WTC11 (cell line): Measurements from ENCODE around the gene UNCX. TPM values are rescaled to one million over a fixed set of nuclear protein-coding genes. Genes with fewer than 3 reads are reported as not detected.

ENCODE experiments used
- ATAC-seq: fragments of 200-7000 bp; cut with Tn5 transposase; 2 replicates; pipeline ENCODE4 v1.10.0; 2021; ENCODE audit warnings: mild to moderate bottlenecking, moderate library complexity
- CTCF ChIA-PET: fragments of 300-600 bp; sonication (Branson Sonifier 250); formaldehyde crosslinking; loops from one replicate; lab custom pipeline; 2021; ENCODE audit warnings: antibody characterized with exemption; lab: Charles Lee
- POLR2A ChIA-PET: fragments of 350-600 bp; sonication (Branson Sonifier 250); formaldehyde crosslinking; loops from one replicate; lab custom pipeline; 2021; ENCODE audit warnings: antibody characterized with exemption; lab: Charles Lee
- DNase-seq: peaks from one replicate; pipeline ENCODE4 v3.0.0; 2021; ENCODE audit warnings: low spot score
- H3K27ac Mint-ChIP-seq: 2 replicates; pipeline ENCODE4 v1.8.0; 2021; ENCODE audit warnings: mixed read lengths
- H3K27me3 Mint-ChIP-seq: 2 replicates; pipeline ENCODE4 v1.8.0; 2021; ENCODE audit warnings: low read depth, mild to moderate bottlenecking, moderate library complexity, mixed read lengths
- H3K36me3 Mint-ChIP-seq: 2 replicates; pipeline ENCODE4 v1.8.0; 2021; ENCODE audit warnings: mixed read lengths
- H3K4me1 Mint-ChIP-seq: 2 replicates; pipeline ENCODE4 v1.8.0; 2022; ENCODE audit warnings: mixed read lengths
- H3K4me3 Mint-ChIP-seq: 2 replicates; pipeline ENCODE4 v1.8.0; 2021; ENCODE audit warnings: mild to moderate bottlenecking, moderate library complexity, mixed read lengths
- H3K9me3 Mint-ChIP-seq: 2 replicates; pipeline ENCODE4 v1.8.0; 2021; ENCODE audit warnings: mixed read lengths
- AR ChIP-seq: fragments of 250-450 bp; sonication (Bioruptor Pico); IDR thresholded peaks from 2 replicates; pipeline ENCODE4 v1.9.0; 2021; ENCODE audit warnings: mild to moderate bottlenecking
- ATF1 ChIP-seq: sonication (generic); formaldehyde crosslinking; IDR thresholded peaks from 2 replicates; pipeline ENCODE4 v1.8.1; 2023; ENCODE audit warnings: mild to moderate bottlenecking, moderate library complexity, missing genetic modification reagents
- E2F5 ChIP-seq: sonication (generic); formaldehyde crosslinking; IDR thresholded peaks from 2 replicates; pipeline ENCODE4 v1.8.1; 2022; ENCODE audit warnings: mild to moderate bottlenecking, moderate library complexity, missing genetic modification reagents
- ELF4 ChIP-seq: sonication (generic); formaldehyde crosslinking; IDR thresholded peaks from 2 replicates; pipeline ENCODE4 v1.8.1; 2022; ENCODE audit warnings: low read depth, mild to moderate bottlenecking, moderate library complexity, missing genetic modification reagents
- ETV6 ChIP-seq: sonication (generic); formaldehyde crosslinking; IDR thresholded peaks from 2 replicates; pipeline ENCODE4 v1.8.1; 2022; ENCODE audit warnings: mild to moderate bottlenecking, missing genetic modification reagents
- FOXK1 ChIP-seq: sonication (generic); formaldehyde crosslinking; IDR thresholded peaks from 2 replicates; pipeline ENCODE4 v1.8.0; 2022; ENCODE audit warnings: mild to moderate bottlenecking, moderate library complexity, missing genetic modification reagents
- GTF2I ChIP-seq: fragments of 250-450 bp; sonication (Bioruptor Pico); conservative IDR thresholded peaks from 2 replicates; pipeline ENCODE4 v1.4.0; 2021; ENCODE audit warnings: mild to moderate bottlenecking
- MXD4 ChIP-seq: fragments of 250-450 bp; sonication (Bioruptor Pico); IDR thresholded peaks from 2 replicates; pipeline ENCODE4 v1.8.0; 2021; ENCODE audit warnings: mild to moderate bottlenecking, moderate library complexity, borderline replicate concordance
- TEAD1 ChIP-seq: sonication (generic); formaldehyde crosslinking; IDR thresholded peaks from 2 replicates; pipeline ENCODE4 v1.8.0; 2022; ENCODE audit warnings: mild to moderate bottlenecking, missing genetic modification reagents
- ZNF121 ChIP-seq: sonication (generic); formaldehyde crosslinking; IDR thresholded peaks from 2 replicates; pipeline ENCODE4 v1.8.0; 2023; ENCODE audit warnings: missing genetic modification reagents
- total RNA-seq: library from RNA; stranded (reverse); gene quantifications from 3 replicates; pipeline ENCODE4 v1.2.3, GENCODE V29; 2021
- TF ChIP-seq, protein P1 (sequence below): sonication (generic); formaldehyde crosslinking; IDR thresholded peaks from 2 replicates; pipeline ENCODE4 v1.8.1; 2023; ENCODE audit warnings: mild to moderate bottlenecking, missing genetic modification reagents, borderline replicate concordance
- TF ChIP-seq, protein P2 (sequence below): sonication (generic); formaldehyde crosslinking; IDR thresholded peaks from 2 replicates; pipeline ENCODE4 v1.8.1; 2022; ENCODE audit warnings: missing genetic modification reagents, borderline replicate concordance
- TF ChIP-seq, protein P3 (sequence below): fragments of 250-450 bp; sonication (Bioruptor Pico); IDR thresholded peaks from 2 replicates; pipeline ENCODE4 v2.1.2; 2022; ENCODE audit warnings: mild to moderate bottlenecking, moderate library complexity

UNCX gene
- total RNA-seq, 1 experiment from 2014 or later: not detected

DNA sequence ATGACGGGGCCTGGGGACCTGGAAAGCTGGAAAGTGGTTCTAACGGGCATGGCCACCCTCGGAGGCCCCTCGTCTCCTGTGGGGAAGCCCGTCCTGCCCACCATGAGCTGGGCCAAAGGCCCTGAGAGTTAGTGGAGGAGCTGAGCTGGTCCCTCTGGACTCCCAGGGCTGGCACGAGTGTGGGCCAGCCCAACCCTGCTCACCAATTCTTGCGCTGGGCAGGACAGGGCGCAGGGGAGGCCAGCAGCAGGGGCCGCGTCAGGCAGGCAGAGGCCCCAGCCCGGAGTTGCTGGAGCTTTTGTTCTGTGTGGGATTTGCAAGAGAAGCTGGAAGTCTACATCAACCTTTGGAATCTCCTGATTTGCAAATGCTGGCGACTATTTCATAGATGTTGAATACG lies 29.8 kb downstream of the UNCX start (continued):
- no peak for TF ChIP-seq AR (CRISPR knock-in tag)
- TF ChIP-seq ATF1: no peak
- no peak for TF ChIP-seq TEAD1 (CRISPR knock-in tag)
- no peak for TF ChIP-seq E2F5 (CRISPR knock-in tag)
- TF ChIP-seq, protein P1, sequence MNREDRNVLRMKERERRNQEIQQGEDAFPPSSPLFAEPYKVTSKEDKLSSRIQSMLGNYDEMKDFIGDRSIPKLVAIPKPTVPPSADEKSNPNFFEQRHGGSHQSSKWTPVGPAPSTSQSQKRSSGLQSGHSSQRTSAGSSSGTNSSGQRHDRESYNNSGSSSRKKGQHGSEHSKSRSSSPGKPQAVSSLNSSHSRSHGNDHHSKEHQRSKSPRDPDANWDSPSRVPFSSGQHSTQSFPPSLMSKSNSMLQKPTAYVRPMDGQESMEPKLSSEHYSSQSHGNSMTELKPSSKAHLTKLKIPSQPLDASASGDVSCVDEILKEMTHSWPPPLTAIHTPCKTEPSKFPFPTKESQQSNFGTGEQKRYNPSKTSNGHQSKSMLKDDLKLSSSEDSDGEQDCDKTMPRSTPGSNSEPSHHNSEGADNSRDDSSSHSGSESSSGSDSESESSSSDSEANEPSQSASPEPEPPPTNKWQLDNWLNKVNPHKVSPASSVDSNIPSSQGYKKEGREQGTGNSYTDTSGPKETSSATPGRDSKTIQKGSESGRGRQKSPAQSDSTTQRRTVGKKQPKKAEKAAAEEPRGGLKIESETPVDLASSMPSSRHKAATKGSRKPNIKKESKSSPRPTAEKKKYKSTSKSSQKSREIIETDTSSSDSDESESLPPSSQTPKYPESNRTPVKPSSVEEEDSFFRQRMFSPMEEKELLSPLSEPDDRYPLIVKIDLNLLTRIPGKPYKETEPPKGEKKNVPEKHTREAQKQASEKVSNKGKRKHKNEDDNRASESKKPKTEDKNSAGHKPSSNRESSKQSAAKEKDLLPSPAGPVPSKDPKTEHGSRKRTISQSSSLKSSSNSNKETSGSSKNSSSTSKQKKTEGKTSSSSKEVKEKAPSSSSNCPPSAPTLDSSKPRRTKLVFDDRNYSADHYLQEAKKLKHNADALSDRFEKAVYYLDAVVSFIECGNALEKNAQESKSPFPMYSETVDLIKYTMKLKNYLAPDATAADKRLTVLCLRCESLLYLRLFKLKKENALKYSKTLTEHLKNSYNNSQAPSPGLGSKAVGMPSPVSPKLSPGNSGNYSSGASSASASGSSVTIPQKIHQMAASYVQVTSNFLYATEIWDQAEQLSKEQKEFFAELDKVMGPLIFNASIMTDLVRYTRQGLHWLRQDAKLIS: no peak
- TF ChIP-seq, all 79 proteins: peak for 0

DNA sequence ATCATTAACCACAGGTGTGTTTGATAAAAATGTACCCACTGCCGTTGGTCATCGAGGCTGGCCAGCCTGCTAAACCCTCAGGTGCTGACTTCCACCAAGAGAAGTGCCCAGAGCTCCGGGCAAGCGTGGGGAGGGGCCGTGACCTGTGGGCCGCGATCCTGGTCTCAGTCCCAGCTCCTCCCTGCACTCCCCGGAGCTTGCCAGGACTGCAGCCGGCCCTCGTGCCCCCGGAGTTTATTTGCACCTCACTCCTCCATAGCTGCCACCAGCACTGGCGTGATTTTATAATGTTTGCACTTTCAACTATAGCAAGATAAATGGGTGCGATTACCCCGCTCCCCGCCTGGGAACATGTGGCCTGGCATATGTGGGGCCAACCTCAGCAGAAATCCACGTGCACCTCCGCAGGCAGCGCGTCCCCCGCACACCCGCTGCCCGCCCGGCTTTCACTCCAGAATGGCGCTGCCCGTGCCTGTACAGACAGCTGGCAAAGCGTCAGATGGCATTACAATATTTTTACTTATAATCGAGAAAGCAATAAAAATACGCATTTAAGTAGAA lies 30.8 kb downstream of the UNCX start:
- TF ChIP-seq ATF1 (no peak), ELF4 (CRISPR knock-in tag) (no peak), FOXK1 (CRISPR knock-in tag) (no peak)
- TF ChIP-seq, protein P2, sequence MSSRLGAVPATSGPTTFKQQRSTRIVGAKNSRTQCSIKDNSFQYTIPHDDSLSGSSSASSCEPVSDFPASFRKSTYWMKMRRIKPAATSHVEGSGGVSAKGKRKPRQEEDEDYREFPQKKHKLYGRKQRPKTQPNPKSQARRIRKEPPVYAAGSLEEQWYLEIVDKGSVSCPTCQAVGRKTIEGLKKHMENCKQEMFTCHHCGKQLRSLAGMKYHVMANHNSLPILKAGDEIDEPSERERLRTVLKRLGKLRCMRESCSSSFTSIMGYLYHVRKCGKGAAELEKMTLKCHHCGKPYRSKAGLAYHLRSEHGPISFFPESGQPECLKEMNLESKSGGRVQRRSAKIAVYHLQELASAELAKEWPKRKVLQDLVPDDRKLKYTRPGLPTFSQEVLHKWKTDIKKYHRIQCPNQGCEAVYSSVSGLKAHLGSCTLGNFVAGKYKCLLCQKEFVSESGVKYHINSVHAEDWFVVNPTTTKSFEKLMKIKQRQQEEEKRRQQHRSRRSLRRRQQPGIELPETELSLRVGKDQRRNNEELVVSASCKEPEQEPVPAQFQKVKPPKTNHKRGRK (CRISPR knock-in tag): no peak
- no peak for ATAC-seq
- no peak overlapping the region for H3K27ac Mint-ChIP-seq
- no peak for DNase-seq
- no peaks in the 10 kb centered on the region for H3K9me3 Mint-ChIP-seq
- H3K36me3 Mint-ChIP-seq: no peaks in the 10 kb centered on the region
- no peak overlapping the region for H3K4me3 Mint-ChIP-seq
- POLR2A ChIA-PET: no interaction called here
- H3K4me1 Mint-ChIP-seq: no peaks in the 10 kb centered on the region
- no peaks in the 10 kb centered on the region for H3K27me3 Mint-ChIP-seq
- CTCF ChIA-PET: interaction anchor here (0.6 to 1.5 kb wide), 4 partner anchors 70 to 344 kb away, joined by 3 to 5 read pairs (median 4); no protein-coding TSS in a partner anchor

DNA sequence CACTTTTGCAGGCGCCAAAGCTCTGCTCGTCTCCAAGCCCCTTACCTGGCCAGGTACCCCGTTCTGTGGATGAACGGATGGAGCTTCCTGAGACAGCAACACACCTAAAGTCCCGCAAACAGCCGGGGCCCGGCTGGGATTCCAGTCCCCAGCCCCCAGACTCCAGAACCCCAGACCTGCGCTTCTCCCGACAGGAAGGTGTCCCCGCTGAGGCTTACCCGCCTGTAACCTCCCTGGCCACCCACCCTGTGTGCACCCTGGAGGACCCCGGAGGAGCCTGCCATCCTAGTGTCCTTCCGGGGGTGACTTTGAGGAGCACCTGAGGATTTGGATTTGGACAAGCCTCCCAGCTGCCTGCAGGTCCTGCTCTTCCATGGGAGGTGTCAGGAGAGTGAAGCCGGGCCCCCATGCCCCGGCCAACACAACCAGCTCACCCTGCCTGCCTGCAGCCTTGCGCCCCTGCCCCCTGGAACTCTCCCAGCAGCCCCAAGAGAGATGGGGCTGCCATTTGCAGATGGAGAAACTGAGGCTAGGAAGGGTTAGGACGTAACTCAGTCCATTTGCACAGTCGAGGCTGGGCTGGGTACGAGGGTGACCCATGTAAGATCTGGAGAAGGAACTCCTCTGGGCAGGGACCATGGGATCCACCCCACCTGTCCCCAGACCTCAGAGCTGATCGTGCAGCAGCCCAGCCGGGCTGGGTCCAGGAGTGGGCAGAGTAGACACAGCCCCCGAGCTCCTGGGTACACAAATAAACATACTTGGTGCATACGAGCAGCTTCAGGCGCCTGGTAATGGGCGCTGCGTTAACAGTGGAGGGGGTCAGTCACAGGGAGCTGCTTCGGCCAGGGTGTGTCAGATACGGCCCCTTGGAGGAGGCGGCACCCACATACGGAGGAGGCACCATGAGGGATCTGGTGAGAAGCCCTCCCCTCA lies 31.9 kb downstream of the UNCX start:
- no peaks in the 10 kb centered on the region for H3K9me3 Mint-ChIP-seq
- no peaks in the 10 kb centered on the region for H3K4me1 Mint-ChIP-seq
- no peaks in the 10 kb centered on the region for H3K36me3 Mint-ChIP-seq

More for the DNA sequence above, 31.9 kb downstream of the UNCX start:
- Mint-ChIP-seq H3K27ac (no peak overlapping the region), H3K4me3 (no peak overlapping the region), H3K27me3 (no peaks in the 10 kb centered on the region)
- CTCF ChIA-PET: interaction anchor here (0.5 to 1.4 kb wide), 4 partner anchors 39 to 272 kb away, joined by 3 to 6 read pairs (median 4); no protein-coding TSS in a partner anchor
- DNase-seq: no peak
- ATAC-seq: no peak
- POLR2A ChIA-PET: no interaction called here
- TF ChIP-seq MXD4 (CRISPR knock-in tag): no peak
- no peak for TF ChIP-seq FOXK1 (CRISPR knock-in tag)
- TF ChIP-seq, protein P3, sequence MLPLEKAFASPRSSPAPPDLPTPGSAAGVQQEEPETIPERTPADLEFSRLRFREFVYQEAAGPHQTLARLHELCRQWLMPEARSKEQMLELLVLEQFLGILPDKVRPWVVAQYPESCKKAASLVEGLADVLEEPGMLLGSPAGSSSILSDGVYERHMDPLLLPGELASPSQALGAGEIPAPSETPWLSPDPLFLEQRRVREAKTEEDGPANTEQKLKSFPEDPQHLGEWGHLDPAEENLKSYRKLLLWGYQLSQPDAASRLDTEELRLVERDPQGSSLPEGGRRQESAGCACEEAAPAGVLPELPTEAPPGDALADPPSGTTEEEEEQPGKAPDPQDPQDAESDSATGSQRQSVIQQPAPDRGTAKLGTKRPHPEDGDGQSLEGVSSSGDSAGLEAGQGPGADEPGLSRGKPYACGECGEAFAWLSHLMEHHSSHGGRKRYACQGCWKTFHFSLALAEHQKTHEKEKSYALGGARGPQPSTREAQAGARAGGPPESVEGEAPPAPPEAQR (CRISPR knock-in tag): no peak
- TF ChIP-seq GTF2I: no peak
- no peak for TF ChIP-seq ZNF121 (CRISPR knock-in tag)
- no peak for TF ChIP-seq ETV6 (CRISPR knock-in tag)
- TF ChIP-seq, all 79 proteins: peak for 0
